Measurements from ENCODE around the gene BTRC.
"Not testable (repeated sequence)": the region's sequence is repeated elsewhere in the genome, so short reads cannot be mapped to it uniquely, and the experiment has no call there.

The BTRC gene

GRCh38 chr10:101351017-101351416 lies 2.9 kb upstream of the BTRC start:
- TF ChIP-seq CTCF (IDR thresholded peaks at IDR 0.05; ENCODE audit: insufficient read depth, low read depth, low read length, missing control alignments) = no peak
- H3K4me3 ChIP-seq (ENCODE audit: low read length) = no peak overlapping the region
- DNase-seq (ENCODE audit: low read depth) = peak; percentile 44

GRCh38 chr10:101351477-101351876 lies 2.5 kb upstream of the BTRC start:
- TF ChIP-seq CTCF (IDR thresholded peaks at IDR 0.05; ENCODE audit: insufficient read depth, low read depth, low read length, missing control alignments) = no peak
- peak; percentile 41 for DNase-seq (ENCODE audit: low read depth)
- no peak overlapping the region for H3K4me3 ChIP-seq (ENCODE audit: low read length)

GRCh38 chr10:101352857-101353256 lies 1.1 kb upstream of the BTRC start:
- DNase-seq (ENCODE audit: low read depth); H3K4me3 ChIP-seq (ENCODE audit: low read length): not testable (repeated sequence)

- no peak for TF ChIP-seq CTCF (IDR thresholded peaks at IDR 0.05; ENCODE audit: insufficient read depth, low read depth, low read length, missing control alignments)
- DNase-seq (ENCODE audit: low read depth) = peak; percentile 57
- peak overlapping the region; percentile 84 for H3K4me3 ChIP-seq (ENCODE audit: low read length)
Measured at GRCh38 chr10:101354328-101355071, 535 bp downstream of the BTRC start.

- peak; percentile 17 for DNase-seq (ENCODE audit: low read depth)
- H3K4me3 ChIP-seq (ENCODE audit: low read length) = peak overlapping the region; percentile 84
- no peak for TF ChIP-seq CTCF (IDR thresholded peaks at IDR 0.05; ENCODE audit: insufficient read depth, low read depth, low read length, missing control alignments)
Measured at GRCh38 chr10:101355072-101355706, 1.2 kb downstream of the BTRC start.

GRCh38 chr10:101356132-101356531 lies 2.2 kb downstream of the BTRC start:
- no peak for TF ChIP-seq CTCF (IDR thresholded peaks at IDR 0.05; ENCODE audit: insufficient read depth, low read depth, low read length, missing control alignments)
- no peak for DNase-seq (ENCODE audit: low read depth)
- H3K4me3 ChIP-seq (ENCODE audit: low read length) = no peak overlapping the region

GRCh38 chr10:101357958-101358357 lies 4.0 kb downstream of the BTRC start:
- H3K4me3 ChIP-seq (ENCODE audit: low read length) = no peak overlapping the region
- no peak for DNase-seq (ENCODE audit: low read depth)
- no peak for TF ChIP-seq CTCF (IDR thresholded peaks at IDR 0.05; ENCODE audit: insufficient read depth, low read depth, low read length, missing control alignments)

All from epithelial cell of esophagus (primary cell).